HG02588 (cell line): ENCODE measurements around the gene OTUB2.
"Not testable (repeated sequence)": the region's sequence is repeated elsewhere in the genome, so short reads cannot be mapped to it uniquely, and the experiment has no call there.

Experiments used
- ATAC-seq: cut with Tn5 transposase; IDR thresholded peaks from one replicate; pipeline ENCODE4 v1.9.1; 2021; ENCODE audit warnings: mild to moderate bottlenecking, moderate library complexity; ENCODE audit not compliant: unreplicated experiment

The OTUB2 gene

DNA sequence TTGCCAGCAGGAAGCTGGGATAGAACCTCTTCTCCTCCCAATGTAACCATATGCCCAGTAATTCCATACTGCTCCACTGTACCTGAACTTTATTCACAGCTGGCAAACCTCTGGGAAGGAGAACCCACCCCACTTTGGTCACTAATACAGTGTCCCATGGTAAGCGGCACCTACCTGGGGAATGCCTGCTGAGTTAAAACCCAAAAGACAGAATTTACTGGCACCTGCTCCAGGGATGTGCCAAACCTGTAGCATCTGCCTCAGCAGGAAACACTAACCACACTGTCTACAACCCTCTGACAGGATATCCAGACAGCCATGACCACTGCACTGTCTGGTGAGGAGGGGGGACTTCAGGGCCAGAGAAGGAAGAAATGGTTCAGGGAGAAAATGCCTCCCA, 28.3 kb downstream of the OTUB2 start:
- ATAC-seq: no peak

DNA sequence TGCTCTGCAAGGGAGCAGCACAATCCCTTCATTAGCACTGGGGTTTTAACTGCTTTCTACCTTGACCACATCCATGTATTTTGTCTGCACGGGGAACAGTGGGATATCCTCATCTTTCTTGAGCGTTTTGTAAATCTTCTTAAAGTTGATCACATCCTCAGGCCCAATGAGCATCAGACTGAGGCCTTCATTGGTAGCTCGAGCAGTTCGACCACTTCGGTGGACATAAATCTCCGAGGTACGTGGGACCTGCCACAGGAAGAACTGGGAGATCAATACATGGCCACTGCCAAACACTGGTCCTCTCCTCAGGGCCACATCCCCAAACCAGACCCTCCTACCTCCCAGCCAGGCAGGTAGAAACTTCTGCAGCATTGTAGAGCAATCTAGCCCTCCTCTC, 28.8 kb downstream of the OTUB2 start:
- ATAC-seq: no peak

DNA sequence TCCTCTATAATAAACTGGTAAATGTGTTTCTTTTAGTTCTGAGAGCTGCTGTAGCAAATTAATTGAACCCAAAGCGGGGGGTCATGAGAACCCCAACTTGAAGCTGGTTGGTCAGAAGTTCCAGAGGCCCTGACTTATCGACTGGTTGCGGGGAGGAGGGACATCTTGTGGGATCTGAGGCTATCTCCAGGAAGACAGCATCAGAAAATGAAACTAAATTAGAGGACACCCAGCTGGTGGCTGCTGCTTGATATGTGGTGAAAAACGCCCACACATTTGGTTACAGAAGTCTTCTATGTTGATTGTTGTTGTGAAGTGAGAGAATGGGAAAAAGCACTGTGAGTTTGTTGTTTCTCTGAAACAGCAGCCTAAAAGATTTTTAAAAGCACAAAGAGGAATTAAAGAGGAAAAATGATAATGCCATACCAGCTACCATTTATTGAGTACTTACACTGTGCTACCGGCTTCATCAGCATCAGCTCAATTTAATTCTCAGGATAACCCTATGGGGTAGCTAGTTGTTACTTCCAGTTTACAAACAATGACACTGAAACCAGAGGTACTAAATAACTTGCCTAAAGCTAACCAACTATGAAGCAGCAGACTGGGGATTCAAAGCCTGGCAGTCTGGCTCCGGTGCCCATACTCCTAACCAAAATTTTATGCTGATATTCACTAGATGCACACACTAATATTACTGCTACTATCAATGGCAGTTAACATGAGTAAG, 30.6 kb downstream of the OTUB2 start:
- ATAC-seq: peak; percentile 71

DNA sequence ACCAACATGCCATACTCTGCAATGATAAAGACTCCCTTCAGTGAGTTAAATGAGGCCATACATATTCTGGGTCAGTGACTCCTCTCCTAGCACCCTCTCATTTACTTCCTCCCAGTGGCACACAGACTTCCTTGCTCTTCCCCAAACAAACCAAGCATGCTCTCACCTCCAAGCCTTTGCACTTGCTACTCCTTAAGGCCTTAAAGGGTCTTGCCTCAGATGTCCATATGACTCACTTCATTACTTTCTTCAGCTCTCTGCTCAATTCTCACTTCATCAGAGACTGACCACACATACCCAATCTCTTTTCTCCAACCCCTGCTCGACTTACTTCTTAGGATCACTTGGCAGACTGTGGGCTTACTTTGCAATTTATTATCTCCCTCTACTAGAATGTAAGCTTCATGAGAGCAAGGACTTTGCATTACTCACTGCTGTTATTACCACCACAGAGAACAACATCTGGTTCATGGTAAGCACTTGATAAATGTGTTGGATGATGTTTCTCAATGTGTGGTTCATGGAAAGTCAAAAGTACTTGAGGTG, 32.1 kb downstream of the OTUB2 start:
- ATAC-seq: no peak

DNA sequence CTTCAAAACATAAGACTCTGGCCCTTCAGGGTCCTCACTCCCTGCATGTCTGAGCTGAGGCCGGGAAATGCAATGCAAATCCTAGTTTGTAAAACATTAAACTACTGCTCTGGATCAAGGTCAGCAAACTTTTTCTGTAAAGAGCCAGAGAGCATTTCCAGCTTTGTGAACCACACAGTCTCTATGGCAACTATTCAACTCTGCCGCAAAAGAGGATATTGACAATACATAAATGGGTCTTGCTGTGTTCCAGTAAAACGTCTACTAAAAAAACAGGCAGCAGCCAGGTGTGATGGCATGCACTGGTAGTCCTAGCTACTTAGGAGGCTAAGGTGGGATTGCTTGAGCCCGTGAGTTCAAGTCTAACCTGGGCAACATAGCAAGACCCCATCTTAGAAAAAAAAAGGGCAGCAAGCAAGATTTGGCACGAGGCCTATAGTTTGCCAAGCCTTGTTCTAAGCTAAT, 32.6 kb downstream of the OTUB2 start:
- no peak for ATAC-seq

DNA sequence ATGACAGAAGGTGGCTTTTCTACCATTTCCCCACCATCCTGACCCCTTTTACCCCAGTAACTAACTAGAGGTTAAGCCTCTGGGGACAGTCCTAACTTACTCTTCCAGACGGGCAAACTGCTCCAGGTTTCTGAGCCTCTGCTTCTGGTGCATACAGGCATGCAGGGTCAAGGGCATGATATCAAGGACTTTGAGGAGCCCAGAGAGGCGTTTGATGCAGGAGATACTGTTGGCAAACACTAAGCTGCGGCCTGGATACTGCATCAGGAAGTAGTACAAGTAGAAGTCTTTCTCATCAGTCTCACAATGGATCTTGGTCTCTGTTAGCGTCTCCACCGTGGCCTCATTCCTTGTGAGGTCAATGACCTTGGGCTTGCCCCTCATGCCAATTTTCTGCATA, 33.9 kb downstream of the OTUB2 start:
- ATAC-seq: no peak

DNA sequence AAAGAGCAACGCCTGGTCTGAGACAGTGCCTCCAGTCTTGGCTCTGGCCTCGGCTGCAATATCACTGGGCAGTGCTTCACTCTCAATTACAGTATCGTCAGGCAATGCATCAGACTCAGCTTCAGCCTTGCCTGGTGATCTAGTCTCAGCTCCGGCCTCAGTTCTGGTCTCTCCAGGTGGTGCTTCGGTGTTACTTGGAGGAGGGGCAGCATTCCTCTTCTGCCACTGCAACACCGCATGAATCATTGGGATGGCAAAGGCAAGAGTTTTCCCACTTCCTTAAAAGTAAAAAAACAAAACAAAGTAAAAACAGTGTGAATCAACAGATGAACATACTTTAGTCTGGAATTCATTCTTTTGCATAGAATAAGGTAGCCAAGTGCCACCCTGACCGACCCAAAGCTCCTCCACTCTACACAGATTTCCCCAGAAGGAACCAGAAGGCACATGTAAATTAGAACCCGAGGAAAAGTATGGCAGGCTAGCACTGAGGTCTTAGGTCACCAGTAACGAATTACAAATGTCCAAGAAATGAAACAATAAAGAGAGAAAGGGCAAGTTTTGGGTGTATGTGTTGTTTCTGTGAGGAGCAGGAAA, 36.3 kb downstream of the OTUB2 start:
- ATAC-seq: no peak

DNA sequence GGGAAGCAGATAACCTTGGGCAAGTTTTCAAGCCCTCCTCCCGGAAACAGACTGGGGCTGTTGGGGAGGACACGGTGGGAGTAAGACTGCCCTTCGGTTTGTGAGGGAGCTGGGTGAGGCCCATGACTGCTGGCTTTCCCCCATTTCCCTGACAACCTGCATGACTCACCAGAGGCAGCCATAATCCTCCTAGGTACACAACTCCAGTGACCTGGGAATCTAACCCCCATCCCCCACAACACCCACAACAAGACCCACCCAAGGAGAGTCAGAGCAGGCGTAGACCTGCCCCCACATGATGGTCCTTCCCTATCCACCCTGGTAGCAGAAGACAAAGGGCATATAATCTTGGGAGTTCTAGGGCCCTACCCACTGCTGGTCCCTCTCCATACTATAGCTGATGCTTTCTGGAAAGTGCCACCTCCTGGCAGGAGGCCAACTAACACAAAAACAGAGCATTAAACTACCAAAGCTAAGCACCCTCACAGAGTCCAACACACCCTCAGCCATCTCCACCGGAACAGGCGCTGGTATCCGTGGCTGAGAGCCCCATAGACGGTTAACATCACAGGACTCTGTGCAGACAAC, 40.0 kb downstream of the OTUB2 start:
- ATAC-seq: no peak

DNA sequence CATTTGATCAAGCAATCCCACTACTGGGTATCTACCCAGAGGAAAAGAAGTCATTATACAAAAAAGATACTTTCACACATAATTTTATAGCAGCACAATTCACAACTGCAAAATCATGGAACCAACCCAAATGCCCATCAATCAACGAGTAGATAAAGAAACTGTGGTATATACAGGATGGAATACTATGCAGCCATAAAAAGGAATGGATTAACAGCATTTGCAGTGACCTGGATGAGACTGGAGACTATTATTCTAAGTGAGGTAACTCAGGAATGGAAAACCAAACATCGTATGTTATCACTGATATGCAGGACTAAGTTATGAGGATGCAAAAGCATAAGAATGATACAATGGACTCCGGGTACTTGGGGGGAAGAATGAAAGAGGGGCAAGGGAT, 45.9 kb downstream of the OTUB2 start:
- not testable (repeated sequence) for ATAC-seq

DNA sequence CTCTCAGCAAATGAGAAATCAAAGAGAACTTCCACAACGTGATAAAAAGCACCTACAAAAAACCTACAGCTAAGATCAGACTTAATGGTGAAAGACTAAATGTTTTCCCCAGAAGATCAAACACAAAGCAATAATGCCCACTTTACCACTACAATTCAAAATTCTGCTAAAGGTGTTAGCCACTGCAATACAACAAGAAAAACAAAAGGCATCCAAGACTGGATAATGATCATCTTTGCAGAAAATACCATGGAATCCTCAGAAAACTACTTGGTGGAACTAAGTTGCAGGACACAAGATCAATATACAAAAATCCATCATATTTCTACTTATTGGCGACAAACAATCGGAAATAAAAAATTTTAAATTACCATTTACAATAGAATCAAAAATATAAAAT, 48.4 kb downstream of the OTUB2 start:
- ATAC-seq: no peak

DNA sequence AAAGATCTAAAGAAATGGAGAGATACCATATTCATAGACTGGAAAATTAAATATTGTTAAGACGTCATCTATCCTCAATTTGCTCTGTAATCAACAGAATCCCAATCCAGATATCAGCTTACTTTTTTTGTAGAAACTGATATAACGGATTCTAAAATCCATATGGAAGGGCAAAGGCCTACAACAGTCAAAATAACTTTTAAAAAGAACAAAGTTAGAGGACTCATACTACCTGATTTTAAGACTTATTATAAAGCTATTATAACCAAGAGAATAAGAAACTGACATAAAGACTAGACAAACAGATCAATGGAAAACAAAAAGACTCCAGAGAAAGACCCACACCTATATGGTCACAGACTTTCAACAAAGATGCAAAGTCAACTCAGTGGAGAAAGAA, 48.9 kb downstream of the OTUB2 start:
- ATAC-seq: no peak

DNA sequence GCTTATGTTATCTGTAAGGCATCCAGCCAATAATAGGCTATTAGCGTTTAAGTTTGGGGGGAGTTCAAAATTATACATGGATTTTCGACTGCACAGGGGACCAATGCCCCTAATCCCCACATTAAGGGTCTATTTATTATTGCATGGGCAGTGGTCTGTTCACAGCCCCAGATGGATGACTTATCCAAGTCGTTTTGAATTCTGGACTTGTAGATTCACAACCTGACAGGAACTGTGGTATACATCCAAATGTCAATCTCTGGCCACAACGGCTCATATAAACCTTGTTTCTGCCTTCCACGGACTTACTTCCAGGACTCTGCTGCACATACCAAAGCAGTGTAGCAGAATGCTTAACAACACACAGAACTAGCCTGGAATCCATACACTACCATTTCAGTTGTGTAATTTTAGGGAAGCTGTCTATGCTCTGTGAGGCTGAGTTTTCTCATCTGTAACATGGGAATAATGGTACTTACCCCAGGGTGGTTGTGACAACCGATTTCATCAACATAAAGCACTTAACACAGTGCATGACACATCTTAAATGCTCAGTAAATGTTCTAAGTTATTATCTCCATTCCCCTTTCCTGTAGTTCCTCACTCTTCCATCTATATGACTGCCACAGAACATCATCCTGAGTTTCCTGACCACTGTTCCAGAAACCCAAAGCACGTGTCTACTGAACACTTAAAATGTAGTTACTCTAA, 51.1 kb downstream of the OTUB2 start:
- ATAC-seq: no peak

DNA sequence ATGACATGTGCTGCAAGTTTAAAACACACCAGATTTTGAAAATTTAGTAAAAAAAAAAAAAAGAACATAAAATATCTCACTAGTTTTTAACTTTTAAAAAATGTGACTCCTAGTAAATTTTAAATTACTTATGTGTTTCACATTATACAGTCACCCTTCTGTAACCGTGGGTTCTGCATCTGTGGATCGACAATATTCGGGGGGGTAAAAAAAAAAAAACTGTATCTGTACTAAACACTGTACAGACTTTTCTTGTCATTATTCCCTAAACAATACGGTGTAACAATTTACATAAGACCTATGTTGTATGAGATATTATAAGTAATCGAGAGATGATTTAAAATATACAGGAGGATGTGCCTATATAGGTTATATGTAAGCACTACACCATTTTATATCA, 51.7 kb downstream of the OTUB2 start:
- no peak for ATAC-seq

DNA sequence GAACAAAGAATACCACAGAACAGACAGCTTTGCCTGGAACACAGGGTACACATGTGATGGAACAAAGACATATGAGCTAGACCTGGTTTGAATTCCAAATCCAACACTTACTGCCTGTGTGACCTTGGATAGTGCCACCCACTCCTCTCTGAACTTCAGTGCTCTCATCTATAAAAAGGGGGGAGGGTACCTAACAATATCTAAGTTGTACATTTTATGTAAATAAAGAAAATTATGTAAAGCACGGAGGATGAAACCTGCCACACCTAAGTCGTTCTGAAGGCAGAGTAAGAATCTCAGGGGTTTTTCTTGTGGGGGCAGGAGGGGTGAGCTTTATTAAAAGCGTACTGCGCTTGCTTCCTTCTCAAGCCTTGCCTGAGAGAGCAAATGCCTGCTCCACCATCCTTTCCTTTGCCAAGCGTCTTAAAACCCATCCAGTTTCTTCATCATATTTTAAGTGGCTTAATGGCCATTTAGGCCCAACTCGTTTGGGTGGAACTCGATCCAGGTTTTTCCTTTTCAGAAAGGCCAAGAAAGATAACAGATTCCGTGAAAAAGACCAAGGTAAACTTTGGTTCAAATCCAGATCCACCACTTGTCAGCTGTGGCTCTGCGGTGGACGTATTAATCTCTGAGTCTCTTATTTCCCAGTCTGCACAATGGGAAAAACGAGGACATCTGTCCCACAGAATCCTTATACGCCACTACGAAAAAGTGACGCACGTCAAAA, 53.9 kb downstream of the OTUB2 start:
- ATAC-seq: no peak

DNA sequence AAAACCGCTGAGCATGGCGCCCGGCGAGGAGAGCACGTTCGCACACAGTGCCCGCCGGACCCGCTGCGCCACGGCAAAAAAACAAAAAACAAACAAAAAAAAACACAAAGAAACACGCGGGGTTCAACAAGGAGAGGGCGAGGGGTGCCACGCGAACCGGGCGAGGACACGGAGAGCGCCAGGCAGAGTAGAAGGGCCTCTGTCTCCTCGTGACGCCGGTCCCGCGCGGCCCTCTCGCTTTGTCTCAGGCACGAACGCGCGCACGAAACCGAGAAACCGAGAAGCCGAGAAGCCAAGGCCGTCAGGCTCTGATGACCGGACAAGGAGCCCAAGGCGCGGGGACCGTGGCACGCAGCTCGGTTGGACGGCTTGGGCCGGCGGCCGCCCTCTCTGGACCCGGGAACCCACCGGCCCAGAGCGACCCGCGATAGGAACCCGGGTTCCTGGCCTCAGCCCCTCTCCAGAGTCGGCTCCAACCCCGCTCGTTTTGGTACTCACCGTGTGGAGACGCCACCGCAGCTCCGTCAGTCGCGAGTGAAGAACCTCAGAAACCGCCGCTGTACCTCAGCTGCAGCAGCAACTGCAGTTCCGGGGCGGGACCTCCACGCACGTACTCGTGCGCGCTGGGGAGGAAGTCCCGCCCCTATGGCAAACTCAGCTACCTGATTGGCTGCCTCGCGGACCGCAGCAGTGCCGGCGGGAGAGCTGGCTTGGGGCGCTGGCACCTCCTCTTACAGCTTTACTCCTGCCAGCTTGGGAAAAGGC, 54.7 kb downstream of the OTUB2 start, which contains the start of the genes DDX24 and IFI27L1:
Gene DDX24 (minus strand): TSS at position 582 of the 765 bp plus-strand sequence. CDS start 1,460 bp downstream, outside the sequence.
Gene IFI27L1 (plus strand): TSS at position 690 of the 765 bp plus-strand sequence. CDS start 15,628 bp downstream, outside the sequence.
- peak; percentile 98 for ATAC-seq

DNA sequence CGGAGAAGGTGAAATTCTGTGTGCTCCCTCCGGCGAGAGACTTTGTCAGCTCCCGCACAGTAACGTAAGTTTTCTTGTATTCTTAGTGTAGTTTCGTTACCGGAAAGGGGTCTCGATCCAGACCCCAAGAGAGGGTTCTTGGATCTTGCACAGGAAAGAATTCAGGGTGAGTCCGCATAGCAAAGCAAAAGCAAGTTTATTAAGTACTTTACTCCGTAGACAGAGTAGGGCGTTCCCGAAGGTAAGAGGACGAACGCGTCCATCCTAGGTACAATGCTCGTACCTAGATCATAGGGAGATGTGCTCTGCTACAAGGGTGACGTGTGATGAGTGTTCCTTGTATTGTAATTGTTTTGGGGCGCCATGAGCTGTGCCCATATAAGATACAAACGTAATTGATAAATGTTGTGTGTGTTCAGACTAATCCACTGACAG, 55.3 kb downstream of the OTUB2 start:
- peak; percentile 20 for ATAC-seq

DNA sequence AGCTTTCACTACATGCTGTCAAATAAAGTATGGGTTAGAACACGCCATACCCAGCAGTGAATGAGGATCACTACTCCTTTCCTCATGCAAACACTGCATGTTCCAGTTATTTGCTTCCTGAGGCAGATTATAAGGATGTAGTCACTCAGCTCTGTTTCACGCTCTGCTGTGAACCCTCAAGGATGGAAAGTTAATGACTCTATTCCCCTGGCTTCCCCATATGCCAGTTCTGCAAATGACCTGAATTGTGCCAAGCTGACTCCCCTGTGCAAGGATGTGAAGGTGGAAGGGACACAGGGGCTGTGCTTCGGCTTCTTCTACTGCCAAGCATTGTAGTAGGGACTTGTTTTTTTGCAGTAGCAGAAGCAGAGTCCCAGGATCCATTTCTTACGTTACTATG, 61.8 kb downstream of the OTUB2 start:
- ATAC-seq: no peak

DNA sequence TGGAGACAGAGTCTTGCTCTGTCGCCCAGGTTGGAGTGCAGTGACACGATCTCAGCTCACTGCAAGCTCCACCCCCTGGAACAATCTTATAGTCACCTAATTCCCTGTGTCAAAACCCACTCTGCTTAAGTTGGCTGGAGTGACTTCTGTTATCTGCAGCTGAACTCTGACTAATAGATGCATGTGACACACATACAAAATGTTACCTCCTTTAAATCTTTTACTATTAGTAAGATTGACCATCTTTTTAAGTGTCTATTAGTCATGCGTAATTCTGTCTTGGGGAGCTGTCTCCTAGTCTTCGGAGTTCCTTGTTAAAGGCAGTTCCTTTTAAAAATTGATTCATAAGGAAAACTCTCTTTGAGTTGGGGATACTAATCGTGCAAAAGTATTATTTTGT, 62.4 kb downstream of the OTUB2 start:
- ATAC-seq: no peak

DNA sequence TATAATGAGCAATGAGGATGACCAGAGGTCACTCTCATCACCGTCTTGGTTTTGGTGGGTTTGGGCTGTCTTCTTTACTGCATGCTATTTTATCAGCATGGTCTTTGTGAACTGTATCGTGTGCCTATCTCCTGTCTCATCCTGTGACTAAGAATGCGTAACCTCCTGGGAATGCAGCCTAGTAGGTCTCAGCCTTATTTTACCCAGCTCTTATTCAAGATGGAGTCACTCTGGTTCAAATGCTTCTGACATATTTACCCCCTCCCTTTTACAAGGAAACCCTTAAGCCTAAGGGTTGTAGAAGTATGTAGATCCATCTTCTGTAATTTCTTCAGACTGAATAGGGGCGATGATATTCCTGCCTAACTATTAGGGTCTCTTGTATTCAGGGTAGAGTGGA, 63.3 kb downstream of the OTUB2 start:
- no peak for ATAC-seq

DNA sequence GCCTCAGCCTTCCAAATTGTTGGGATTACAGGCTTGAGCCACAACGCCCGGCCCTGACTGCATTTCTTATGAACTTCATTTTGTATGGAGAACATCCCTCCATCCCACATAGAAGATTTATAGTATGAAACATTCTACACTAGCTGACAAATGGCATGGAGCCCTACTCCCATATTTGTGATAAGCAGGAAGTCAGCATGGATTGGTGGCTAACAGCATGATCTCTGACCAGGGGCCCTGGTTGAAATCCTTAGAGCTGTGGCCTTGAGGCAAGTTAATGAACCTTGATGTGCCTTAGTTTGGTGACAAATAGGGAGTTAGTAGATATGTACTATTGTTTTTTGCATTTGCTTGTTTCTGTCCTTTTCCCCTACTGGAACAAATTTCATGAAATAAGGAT, 67.3 kb downstream of the OTUB2 start:
- no peak for ATAC-seq
